GM12892 (cell line): ENCODE results near the gene DUSP21. TPM values are rescaled to one million over a fixed set of nuclear protein-coding genes. Genes with fewer than 3 reads are reported as not detected.
"Not testable (repeated sequence)": the region's sequence is repeated elsewhere in the genome, so short reads cannot be mapped to it uniquely, and the experiment has no call there.

ENCODE experiments used
- DNase-seq: peaks from one replicate; pipeline ENCODE4 v3.0.0; 2011; ENCODE audit not compliant: insufficient read length
- FAIRE-seq: peaks from 2 replicates; lab custom pipeline; 2011; peaks lifted over from hg19 to GRCh38; lab: Jason Lieb, UNC
- POLR2A ChIP-seq: IDR thresholded peaks from 2 replicates; pipeline ENCODE4 v1.6.1; 2011; ENCODE audit warnings: low read depth, low read length, control low read depth
- POLR2AphosphoS5 ChIP-seq: IDR thresholded peaks from 2 replicates; pipeline ENCODE4 v1.6.1; 2011; ENCODE audit warnings: low read depth, low read length, control low read depth
- TAF1 ChIP-seq: IDR thresholded peaks from 2 replicates; pipeline ENCODE4 v1.6.1; 2011; ENCODE audit warnings: low read depth, mild to moderate bottlenecking, control low read depth, low read length, borderline replicate concordance
- polyA plus RNA-seq: library from polyadenylated mRNA; unstranded; fragments of >200 nt; gene quantifications from one replicate; pipeline ENCODE4 v1.2.1, GENCODE V29; 2012; ENCODE audit warnings: missing spikeins, inconsistent platforms; ENCODE audit not compliant: missing spikeins

The DUSP21 gene
- not detected for polyA plus RNA-seq

DNA sequence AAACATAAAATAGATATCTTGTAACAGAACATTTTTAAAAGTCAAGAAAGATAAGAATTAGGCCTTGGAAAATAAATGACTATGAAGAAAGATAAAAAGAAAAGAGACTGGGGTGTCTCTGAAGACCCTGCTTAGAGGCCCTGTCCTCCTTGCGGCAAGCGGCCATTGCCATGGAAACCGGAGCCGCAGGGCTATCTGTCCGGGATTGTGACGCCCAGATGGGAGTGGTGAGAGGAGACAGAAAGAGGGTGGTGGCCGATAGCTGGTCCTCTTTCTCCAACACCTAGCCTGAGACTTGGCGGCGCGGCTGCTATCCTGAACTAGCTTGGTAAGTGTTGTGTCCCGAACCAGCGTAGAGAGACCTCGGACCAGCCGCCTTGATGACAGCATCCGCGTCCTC, at the start of gene DUSP21:
Gene DUSP21, plus strand, starts transcription at position 269 of the 400 bp plus-strand sequence. Its CDS starts 112 bp downstream, at position 381.
- DNase-seq (no peak), FAIRE-seq (no peak)
- no peak for TF ChIP-seq POLR2AphosphoS5
- no peak for TF ChIP-seq TAF1
- TF ChIP-seq POLR2A = no peak

DNA sequence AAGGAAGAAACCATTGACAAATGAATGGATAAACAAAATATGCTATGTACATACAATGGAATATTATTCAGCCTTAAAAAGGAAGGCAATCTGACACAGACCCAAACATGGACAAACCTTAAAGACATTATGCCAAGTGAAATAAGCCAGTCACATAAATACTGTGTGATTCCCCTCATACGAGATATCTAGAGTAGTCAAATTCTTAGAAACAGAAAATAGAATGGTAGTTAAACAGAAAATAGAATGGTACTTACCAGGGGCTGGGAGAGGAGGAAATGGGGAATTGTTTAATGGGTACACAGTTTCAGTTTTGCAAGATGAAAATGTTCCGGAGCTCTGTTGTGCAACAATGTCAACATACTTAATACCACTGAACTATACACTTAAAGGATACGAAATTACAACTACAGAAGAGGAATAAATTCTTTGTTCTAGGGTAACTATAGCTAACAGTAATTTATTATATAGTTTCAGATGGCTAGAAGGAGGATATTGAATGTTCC, 47.8 kb upstream of the DUSP21 start:
- no peak for TF ChIP-seq POLR2AphosphoS5
- no peak for TF ChIP-seq POLR2A
- TF ChIP-seq TAF1 = no peak
- DNase-seq = no peak
- FAIRE-seq = no peak

DNA sequence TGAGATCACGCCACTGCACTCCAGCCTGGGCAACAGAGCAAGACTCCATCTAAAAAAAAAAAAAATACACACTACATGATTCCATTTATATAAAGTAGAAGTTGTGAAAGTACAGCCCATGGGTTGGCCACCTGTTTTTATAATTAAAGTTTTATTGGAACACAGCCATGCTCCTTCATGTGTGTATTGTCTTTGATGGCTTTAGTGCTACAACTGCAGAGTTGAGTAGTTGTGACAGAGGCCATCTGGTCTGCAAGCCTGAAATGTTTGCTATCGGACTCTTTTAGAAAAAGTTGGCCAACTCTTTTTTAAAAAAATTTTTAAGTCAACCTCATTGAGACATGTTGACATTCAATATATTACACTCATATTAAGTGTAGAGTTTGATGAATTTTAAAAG, 41.2 kb upstream of the DUSP21 start:
- TF ChIP-seq POLR2A = no peak
- no peak for TF ChIP-seq TAF1
- TF ChIP-seq POLR2AphosphoS5 = no peak
- DNase-seq = no peak
- FAIRE-seq = no peak

DNA sequence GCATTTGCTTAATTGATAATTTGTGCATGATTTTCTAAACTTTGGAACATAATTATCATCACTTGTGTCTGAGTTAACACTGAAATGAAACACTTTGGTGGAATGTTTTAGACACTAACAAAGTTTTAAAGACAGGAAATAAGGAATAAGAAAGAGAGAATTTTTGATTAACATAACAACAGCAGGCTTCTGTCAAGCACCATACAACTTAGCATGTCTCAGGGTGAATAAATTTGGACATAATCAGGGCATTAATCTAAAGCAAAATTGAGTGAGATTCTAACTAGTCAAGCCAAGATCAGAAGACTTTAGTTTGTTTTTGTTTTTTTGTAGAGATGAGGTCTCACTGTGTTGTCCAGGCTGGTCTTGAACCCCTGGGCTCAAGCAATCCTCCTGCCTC, 28.1 kb upstream of the DUSP21 start:
- TF ChIP-seq POLR2A (no peak), TAF1 (no peak), POLR2AphosphoS5 (no peak)
- DNase-seq = no peak
- no peak for FAIRE-seq

DNA sequence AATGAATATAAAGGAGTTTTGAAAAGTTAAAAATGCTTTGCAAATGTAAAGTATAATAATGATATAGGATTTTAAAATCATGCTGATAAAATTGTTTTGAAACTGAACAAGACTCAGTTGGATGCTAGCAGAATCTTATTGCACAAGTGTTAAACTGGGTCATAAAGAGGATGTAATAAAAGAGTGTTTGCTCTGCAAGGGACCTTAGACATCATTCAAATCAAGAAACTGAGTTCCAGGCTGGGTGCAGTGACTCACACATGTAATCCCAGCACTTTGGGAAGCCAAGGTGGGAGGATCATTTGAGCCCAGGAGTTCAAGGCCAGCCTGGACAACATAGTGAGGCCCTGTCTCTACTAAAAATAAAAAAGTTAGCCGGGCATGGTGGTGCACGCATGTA, 27.5 kb upstream of the DUSP21 start:
- no peak for TF ChIP-seq POLR2A
- TF ChIP-seq TAF1 = no peak
- TF ChIP-seq POLR2AphosphoS5 = no peak
- no peak for FAIRE-seq
- no peak for DNase-seq

DNA sequence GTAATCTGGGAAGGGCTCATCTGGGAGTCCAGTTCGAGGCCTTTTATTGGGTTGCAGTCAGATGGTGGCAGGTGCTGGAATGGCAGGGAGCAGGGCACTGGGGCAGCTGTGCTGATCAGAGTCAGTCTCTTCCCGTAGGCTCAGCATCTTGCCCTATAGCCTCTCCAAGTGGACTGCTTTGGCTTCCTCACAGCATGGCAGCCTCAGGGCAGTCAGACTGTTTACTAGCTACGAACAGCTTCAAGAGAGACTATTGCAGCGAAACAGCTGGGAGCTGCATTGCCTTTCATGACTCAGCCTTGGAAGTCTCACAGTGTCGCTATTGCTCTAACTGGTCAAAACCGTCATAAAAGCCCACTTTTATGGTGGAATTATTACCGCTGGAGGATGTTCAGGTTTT, 26.8 kb upstream of the DUSP21 start:
- DNase-seq (no peak), FAIRE-seq (no peak)
- TF ChIP-seq TAF1 (no peak), POLR2A (no peak), POLR2AphosphoS5 (no peak)

DNA sequence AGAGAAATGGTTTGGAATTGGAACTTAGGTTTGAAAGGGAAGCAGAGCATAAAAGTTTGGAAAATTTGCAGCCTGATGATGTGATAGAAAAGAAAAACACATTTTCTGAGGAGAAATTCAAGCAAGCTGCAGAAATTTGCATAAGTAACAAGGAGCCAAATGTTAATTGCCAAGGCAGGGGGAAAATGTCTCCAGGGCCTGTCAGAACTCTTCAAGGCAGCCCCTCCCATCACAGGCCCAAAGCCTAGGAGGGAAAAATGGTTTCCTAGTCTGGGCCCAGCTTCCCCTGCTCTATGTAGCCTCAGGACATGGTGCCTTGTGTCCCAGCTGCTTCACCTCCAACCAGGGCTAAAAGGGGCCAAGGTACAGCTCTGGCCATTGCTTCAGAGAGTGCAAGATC, 21.2 kb upstream of the DUSP21 start:
- TF ChIP-seq POLR2A (no peak), TAF1 (no peak), POLR2AphosphoS5 (no peak)
- DNase-seq (no peak), FAIRE-seq (no peak)

DNA sequence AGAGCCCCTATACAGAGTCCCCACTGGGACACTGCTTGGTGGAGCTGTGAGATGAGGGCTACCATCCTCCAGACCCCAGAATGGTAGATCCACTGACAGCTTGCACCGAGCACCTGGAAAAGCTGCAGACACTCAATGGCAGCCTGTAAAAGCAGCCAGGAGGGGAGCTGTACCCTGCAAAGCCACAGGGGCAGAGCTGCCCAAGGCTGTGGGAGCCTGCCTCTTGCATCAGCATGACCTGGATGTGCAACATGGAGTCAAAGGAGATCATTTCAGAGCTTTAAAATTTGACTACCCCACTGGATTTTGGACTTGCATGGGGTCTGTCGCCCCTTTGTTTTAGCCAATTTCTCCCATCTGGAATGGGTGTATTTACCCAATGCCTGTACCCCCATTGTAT, 20.6 kb upstream of the DUSP21 start:
- DNase-seq, FAIRE-seq: not testable (repeated sequence)

DNA sequence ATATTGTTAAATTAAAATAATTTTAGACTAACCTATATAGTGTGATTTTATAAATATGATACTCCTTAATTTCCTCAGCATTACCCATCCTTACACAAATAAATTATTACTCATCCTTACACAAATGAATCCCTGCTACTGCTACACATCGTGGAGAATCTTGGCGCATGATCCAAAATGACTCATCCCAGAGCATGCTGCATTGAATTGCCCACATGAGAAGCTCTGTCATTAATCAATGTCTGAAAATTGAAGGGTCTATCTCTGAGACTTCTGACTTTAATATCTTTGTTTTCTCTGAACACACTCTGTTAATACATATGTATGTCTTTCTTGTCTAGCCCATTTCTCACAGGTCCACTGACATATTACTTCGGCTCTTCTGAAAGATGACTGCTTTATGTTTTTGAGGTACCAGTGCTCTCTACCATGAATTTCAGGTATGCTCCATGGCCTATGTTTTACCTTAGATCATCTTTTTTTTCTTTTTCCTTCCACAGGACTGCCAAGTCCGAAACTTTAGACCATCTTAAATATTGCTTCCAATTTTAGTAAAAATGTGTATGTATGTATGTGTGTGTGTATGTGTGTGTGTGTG, 15.7 kb upstream of the DUSP21 start:
- no peak for TF ChIP-seq POLR2AphosphoS5
- FAIRE-seq = no peak
- DNase-seq = no peak

DNA sequence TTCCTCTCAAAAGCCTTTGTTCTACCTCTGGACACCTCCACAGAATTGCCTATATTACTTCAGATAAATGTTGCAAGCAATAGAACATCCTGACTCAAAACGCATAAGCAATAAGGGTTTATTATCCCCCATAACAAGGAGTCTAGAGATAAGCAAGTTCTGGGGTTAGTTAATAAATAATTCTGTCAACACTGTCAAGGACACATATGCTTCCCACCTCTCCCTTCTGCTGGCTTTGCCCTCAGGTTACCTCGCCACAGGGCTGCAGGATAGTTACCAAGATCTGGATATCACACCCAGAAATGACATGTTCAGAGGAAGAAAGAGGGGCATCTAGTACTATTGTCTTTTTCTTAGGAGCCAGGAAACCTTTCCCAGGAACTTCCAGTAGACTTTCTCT, 14.0 kb upstream of the DUSP21 start:
- DNase-seq = no peak
- no peak for FAIRE-seq
- no peak for TF ChIP-seq POLR2A
- TF ChIP-seq POLR2AphosphoS5 = no peak
- no peak for TF ChIP-seq TAF1

DNA sequence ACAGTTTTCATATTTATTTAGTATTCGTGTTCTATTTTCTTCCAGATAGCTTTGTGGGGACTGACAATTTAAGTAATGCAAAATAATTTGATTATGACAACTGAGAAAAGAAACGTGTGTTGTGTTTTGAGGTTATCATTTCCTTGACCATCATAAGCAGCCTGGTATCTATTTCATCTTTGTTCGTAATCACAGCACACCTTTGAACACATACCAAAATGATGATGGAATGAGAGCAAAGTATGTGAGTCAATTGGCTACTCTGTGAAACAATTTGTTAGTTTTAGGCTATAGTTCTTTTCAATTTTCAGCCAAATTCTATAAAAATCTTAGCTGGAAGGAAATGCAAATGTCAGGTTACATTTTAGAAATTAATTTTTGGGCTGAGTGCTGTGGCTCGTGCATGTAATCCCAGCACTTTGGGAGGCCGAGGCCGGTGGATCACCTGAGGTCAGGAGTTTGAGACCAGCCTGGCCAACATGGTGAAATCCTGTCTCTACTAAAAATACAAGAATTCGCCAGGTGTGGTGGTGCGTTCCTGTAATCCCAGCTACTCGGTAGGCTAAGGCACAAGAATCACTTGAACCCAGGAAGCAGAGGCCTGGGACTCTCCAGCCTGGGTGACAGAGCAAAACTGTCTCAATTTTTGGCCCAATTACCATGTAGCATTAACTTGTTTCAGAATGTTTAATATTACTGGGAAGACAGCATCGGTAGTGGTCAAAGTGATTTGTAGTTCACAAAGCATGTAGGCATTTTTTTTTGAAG, 1.1 kb upstream of the DUSP21 start:
- DNase-seq (no peak), FAIRE-seq (no peak)
- TF ChIP-seq POLR2A (no peak), TAF1 (no peak), POLR2AphosphoS5 (no peak)

DNA sequence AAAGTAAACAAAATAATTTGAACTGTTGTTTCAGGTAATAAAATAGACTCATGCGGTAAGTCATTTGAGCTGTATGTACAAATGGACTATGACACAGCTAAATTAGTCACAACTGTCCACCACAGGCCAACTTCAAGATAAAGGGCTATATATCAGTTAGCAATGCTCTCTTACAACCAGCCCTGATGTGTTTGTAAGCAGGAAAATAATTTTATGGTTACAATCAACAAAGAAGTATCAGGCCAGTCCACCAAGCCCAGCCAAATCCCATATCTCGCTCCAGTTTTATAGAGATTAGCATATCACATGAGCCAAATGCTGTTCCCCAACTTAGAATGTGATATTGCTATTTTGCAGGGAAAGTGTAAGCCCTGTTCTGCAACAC, 511 bp upstream of the DUSP21 start:
- no peak for FAIRE-seq
- DNase-seq = no peak
- TF ChIP-seq POLR2A = no peak
- TF ChIP-seq POLR2AphosphoS5 = no peak
- no peak for TF ChIP-seq TAF1

DNA sequence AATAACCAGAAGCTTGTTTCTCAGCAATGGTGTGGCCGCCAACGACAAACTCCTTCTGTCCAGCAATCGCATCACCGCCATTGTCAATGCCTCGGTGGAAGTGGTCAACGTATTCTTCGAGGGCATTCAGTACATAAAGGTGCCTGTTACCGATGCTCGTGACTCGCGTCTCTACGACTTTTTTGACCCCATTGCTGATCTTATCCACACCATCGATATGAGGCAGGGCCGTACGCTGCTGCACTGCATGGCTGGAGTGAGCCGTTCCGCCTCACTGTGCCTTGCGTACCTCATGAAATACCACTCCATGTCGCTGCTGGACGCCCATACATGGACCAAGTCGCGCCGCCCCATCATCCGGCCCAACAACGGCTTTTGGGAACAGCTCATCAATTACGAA, 383 bp downstream of the DUSP21 start:
- DNase-seq (no peak), FAIRE-seq (no peak)
- TF ChIP-seq POLR2A (no peak), POLR2AphosphoS5 (no peak), TAF1 (no peak)

DNA sequence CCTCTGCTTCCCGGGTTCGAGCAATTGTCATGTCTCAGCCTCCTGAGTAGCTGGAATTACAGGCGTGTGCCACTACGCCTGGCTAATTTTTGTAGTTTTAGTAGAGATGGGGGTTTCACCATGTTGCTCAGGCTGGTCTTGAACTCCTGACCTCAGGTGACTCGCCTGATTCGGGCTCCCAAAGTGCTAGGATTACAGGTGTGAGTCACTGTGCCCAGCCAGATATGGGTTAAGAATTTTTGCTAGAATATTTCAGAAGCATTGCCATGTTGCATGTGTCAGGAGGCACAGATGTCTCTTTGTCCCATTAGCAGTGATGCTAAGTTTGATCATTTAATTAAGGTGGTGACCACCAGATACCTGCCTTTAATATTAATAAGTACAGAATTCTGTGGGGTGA, 7.1 kb downstream of the DUSP21 start:
- DNase-seq, FAIRE-seq: not testable (repeated sequence)
